ENCODE results near the gene RTN4IP1.

GRCh38 chr6:106626485-106626884 lies 2.8 kb downstream of the RTN4IP1 start:
- TF ChIP-seq CTCF (IDR thresholded peaks at IDR 0.05): no peak
- no peak for TF ChIP-seq ZNF317 (CRISPR knock-in tag; IDR thresholded peaks at IDR 0.05; ENCODE audit: borderline replicate concordance, low read depth)
- no peak for TF ChIP-seq USF1 (CRISPR knock-in tag; IDR thresholded peaks at IDR 0.05)
- TF ChIP-seq MAX (CRISPR knock-in tag; IDR thresholded peaks at IDR 0.05): no peak
- TF ChIP-seq RORB (CRISPR knock-in tag; IDR thresholded peaks at IDR 0.05): no peak
- TF ChIP-seq GRHL2 (CRISPR knock-in tag; IDR thresholded peaks at IDR 0.05; ENCODE audit: insufficient replicate concordance, severe bottlenecking): no peak
- TF ChIP-seq ZNF281 (CRISPR knock-in tag; IDR thresholded peaks at IDR 0.05): no peak
- no peak for TF ChIP-seq FOXJ3 (CRISPR knock-in tag; IDR thresholded peaks at IDR 0.05; ENCODE audit: borderline replicate concordance)
- no peak for TF ChIP-seq E2F4 (CRISPR knock-in tag; IDR thresholded peaks at IDR 0.05; ENCODE audit: borderline replicate concordance, low read depth)
- TF ChIP-seq CREB1 (CRISPR knock-in tag; IDR thresholded peaks at IDR 0.05): no peak
- no peak for TF ChIP-seq PRDM15 (CRISPR knock-in tag; IDR thresholded peaks at IDR 0.05)

Data from WTC11 (cell line).